Mucosa of rectum (tissue), 2 donors: ENCODE measurements around the gene SLC35G1.

ENCODE experiments used
- H3K27ac ChIP-seq, 2 donors: one replicate each; pipeline ENCODE4 v1.7.0; 2013; ENCODE audit warnings: inconsistent platforms in 2 of 2, low read depth in 2 of 2, low read length in 2 of 2
- H3K27me3 ChIP-seq, 2 donors: one replicate each; pipeline ENCODE4 v1.7.0; 2013; ENCODE audit warnings: low read length in 2 of 2; ENCODE audit not compliant: control insufficient read depth in 2 of 2, insufficient read depth in 2 of 2
- H3K36me3 ChIP-seq, 2 donors: one replicate each; pipeline ENCODE4 v1.7.0; 2013; ENCODE audit warnings: low read length in 2 of 2; ENCODE audit not compliant: control insufficient read depth in 2 of 2, insufficient read depth in 2 of 2
- H3K4me1 ChIP-seq, 2 donors: one replicate each; pipeline ENCODE4 v1.7.0; 2013; ENCODE audit warnings: low read length in 2 of 2, mild to moderate bottlenecking in 1 of 2; ENCODE audit not compliant: control insufficient read depth in 2 of 2, insufficient read depth in 2 of 2
- H3K4me3 ChIP-seq, 2 donors: one replicate each; pipeline ENCODE4 v1.7.0; 2013; ENCODE audit warnings: low read length in 2 of 2
- H3K9ac ChIP-seq, 2 donors: one replicate each; pipeline ENCODE4 v1.7.0; 2013; ENCODE audit warnings: low read length in 2 of 2, low read depth in 1 of 2, mild to moderate bottlenecking in 1 of 2
- H3K9me3 ChIP-seq, 2 donors: one replicate each; pipeline ENCODE4 v1.7.0; 2013; ENCODE audit warnings: low read length in 2 of 2; ENCODE audit not compliant: control insufficient read depth in 2 of 2
- donor health status: healthy.
- donor health status: Normal muscosa, but diverticular disease.

SLC35G1 gene

DNA sequence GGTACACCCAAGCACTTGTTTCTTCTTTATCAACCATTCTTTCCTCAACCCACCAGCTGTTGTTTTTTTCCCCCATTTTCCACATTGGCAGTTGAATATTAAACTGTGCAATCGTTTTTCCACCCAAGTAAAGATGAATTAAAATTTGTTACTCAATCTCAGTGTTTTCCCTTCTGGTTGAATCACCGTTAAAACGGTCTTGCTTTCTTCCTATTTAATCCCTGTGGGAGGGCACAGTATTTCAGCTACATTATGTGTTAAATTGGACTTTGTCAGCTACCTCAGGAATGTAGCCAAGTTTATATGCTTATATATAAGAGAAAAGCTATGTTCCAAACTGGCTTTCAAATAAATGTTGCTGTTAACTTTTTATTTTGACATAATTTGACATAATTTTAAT lies 19.9 kb downstream of the SLC35G1 start:
- Histone ChIP-seq H3K27me3 (no peaks in the 10 kb centered on the region), H3K9ac (no peak overlapping the region), H3K9me3 (no peaks in the 10 kb centered on the region), H3K36me3 (peaks cover 0 to 3% of the 10 kb centered on the region in 2 donors), H3K4me1 (no peaks in the 10 kb centered on the region), H3K4me3 (no peak overlapping the region), H3K27ac (no peak overlapping the region)

DNA sequence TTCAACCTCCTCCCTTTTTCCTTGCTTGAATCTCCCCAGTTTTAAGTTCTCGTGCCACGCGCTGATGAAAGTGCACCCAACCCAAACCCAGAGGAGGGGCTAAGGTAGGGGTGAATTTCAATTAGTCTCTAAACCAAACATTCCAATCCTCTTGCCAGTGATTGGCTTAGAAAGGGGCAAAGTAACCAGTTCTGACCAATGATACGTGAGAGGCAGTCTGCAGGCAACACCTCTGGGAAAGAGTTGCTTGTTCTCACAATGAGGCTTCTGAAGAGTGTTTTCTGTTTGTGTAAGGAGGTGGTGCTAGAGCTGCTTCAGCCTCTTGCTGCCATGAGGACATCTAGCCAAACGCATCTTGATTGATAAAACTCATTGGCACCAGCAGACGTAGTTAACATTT lies 21.8 kb downstream of the SLC35G1 start:
- H3K9ac ChIP-seq, result no peak overlapping the region
- H3K36me3 ChIP-seq, result no peaks in the 10 kb centered on the region
- no peaks in the 10 kb centered on the region for H3K27me3 ChIP-seq
- no peaks in the 10 kb centered on the region for H3K4me1 ChIP-seq
- H3K4me3 ChIP-seq, result no peak overlapping the region
- H3K27ac ChIP-seq, result no peak overlapping the region
- H3K9me3 ChIP-seq, result no peaks in the 10 kb centered on the region

DNA sequence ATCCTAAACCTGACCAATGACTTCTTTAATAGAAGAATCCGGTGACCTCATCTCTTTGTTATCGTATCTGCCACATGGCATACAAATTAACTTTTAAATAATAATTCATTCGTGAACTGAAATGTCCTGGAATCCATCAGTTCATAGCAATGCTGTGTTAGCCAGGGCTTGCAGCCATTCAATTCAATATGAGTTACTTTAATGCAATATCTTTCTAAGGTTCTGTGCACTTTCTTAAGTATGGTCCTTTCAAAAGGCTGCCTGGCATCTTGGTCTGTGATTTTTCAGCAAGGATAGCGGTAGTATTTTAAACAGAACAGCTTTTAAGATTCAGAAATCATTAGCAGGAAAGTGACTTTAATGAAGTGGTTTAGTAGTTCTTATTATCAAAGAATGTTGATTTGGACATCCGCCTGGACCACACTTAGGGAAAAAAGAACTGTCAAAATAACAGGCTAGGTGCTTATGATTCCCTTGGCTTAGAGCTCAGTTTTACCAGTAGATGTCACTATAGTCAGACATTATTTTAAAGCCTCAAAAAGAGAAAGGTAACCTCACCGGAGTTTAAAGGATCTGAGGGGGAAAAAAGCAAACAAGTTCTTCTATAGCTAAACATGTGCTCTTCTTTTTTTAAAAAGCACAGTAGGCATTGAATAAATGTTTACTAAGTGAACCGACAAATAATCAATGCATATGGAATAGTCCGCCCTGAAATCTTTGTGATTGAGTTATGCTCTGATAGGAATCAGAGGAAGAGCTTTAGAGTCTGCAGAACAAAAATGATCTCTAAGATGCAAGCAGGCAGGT lies 22.7 kb downstream of the SLC35G1 start:
- no peaks in the 10 kb centered on the region for H3K4me1 ChIP-seq
- no peaks in the 10 kb centered on the region for H3K9me3 ChIP-seq
- no peak overlapping the region for H3K27ac ChIP-seq
- H3K27me3 ChIP-seq, result no peaks in the 10 kb centered on the region
- H3K4me3 ChIP-seq, result peak overlapping the region; percentile 45 to 63
- H3K9ac ChIP-seq, result no peak overlapping the region
- H3K36me3 ChIP-seq, result no peaks in the 10 kb centered on the region

DNA sequence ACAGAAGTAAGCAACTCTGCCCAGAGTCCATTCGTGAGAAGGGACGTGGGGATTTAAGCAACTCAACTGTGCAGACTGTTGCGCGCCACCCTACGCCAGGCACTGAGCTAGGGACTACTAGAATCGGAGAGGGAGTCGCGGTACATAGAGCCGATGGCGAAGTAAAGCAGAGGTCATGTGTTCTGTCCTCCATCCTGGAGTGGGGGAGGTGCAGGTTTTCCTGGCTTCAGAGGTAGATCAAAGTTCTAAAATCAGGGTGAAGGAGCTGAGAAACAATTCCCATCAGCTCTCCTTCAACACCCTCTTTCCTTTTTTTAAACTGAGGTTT lies 23.2 kb downstream of the SLC35G1 start:
- peak overlapping the region; percentile 45 to 63 for H3K4me3 ChIP-seq
- no peaks in the 10 kb centered on the region for H3K4me1 ChIP-seq
- no peak overlapping the region for H3K9ac ChIP-seq
- H3K9me3 ChIP-seq, result no peaks in the 10 kb centered on the region
- no peak overlapping the region for H3K27ac ChIP-seq
- no peaks in the 10 kb centered on the region for H3K36me3 ChIP-seq
- H3K27me3 ChIP-seq, result no peaks in the 10 kb centered on the region

DNA sequence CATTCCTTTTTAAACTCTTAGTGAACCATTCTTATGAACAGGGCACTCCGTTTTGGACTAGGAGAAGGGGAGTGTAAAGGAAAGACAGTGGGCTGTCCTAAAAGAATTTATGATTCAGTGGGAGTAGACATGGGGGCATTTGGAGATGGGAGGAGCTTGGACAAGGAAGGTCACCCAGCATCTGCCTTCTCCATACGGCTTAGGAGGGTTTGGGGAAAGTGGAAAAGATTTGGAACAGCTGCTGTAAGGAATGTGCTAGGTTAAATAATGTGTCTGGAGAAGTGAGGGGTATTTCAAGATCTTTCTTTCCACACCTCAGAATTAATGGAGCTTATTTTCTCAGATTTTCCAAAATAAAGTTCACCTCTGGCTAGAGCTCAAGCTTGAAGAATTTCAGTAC lies 24.0 kb downstream of the SLC35G1 start:
- H3K4me3 ChIP-seq, result no peak overlapping the region
- no peaks in the 10 kb centered on the region for H3K36me3 ChIP-seq
- H3K27ac ChIP-seq, result no peak overlapping the region
- H3K9me3 ChIP-seq, result no peaks in the 10 kb centered on the region
- no peak overlapping the region for H3K9ac ChIP-seq
- no peaks in the 10 kb centered on the region for H3K4me1 ChIP-seq
- H3K27me3 ChIP-seq, result no peaks in the 10 kb centered on the region

DNA sequence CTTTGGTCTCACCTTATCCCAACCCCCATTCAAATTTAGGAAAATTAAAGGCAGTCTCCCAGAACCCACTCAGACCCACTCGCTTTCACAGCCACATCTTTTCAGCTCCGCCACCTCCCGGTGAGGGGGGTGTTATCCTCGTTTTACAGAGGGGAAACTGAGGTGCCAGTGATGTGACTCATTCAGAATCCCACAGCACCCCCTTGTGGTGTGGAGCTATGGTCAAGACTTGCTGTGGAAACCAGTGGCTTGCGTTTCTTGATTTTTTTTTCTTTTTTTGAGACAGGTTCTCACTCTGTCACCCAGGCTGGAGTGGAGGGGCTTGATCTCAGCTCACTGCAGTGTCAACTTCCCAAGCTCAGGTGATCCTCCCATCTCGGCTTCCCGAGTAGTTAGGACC lies 27.6 kb downstream of the SLC35G1 start:
- Histone ChIP-seq H3K9ac (no peak overlapping the region), H3K27ac (no peak overlapping the region)

DNA sequence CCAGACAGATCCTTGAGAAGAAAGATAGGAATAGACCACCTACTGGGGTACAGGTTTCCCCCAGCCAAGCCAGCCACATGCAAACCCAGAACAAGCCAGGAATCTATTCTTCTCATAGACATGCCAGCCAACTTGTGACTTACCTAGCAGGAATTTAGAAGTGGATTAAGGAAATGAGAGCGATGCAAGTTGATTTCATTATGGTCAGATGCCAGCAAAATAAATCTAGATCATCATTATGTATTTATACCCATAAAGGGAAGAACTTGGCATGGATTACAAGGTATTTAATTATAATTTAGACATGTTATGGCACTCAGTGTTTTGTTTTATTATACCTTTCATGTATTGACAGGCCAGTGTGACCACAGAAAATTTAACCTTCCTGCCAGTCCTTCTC lies 32.8 kb downstream of the SLC35G1 start:
- no peak overlapping the region for H3K4me3 ChIP-seq
- no peaks in the 10 kb centered on the region for H3K4me1 ChIP-seq
- H3K27ac ChIP-seq, result no peak overlapping the region
- no peaks in the 10 kb centered on the region for H3K36me3 ChIP-seq
- no peaks in the 10 kb centered on the region for H3K27me3 ChIP-seq
- no peaks in the 10 kb centered on the region for H3K9me3 ChIP-seq
- H3K9ac ChIP-seq, result no peak overlapping the region

More for the DNA sequence above, 27.6 kb downstream of the SLC35G1 start:
- Histone ChIP-seq H3K4me1 (no peaks in the 10 kb centered on the region), H3K36me3 (no peaks in the 10 kb centered on the region), H3K4me3 (no peak overlapping the region), H3K9me3 (no peaks in the 10 kb centered on the region), H3K27me3 (no peaks in the 10 kb centered on the region)

DNA sequence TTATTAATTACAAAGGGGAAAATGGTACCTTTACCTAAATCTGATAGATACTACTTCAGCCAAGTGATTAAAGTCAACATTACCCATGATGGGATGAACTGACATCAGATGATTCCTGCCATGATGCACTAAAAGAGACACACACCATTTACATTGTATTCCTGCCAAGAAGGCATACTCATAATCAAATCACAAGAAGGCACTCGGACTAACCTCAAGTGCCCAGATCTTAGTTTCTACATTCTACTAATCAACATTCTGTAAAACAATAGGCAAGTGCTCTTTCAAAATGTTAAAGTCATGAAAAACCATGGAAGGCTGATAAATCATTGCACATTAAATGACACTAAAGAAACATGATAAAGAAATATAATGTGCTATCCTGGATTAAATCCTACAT lies 44.4 kb downstream of the SLC35G1 start:
- Histone ChIP-seq H3K4me3 (no peak overlapping the region), H3K36me3 (no peaks in the 10 kb centered on the region), H3K9ac (no peak overlapping the region), H3K27me3 (no peaks in the 10 kb centered on the region), H3K27ac (no peak overlapping the region), H3K9me3 (no peaks in the 10 kb centered on the region), H3K4me1 (no peaks in the 10 kb centered on the region)

DNA sequence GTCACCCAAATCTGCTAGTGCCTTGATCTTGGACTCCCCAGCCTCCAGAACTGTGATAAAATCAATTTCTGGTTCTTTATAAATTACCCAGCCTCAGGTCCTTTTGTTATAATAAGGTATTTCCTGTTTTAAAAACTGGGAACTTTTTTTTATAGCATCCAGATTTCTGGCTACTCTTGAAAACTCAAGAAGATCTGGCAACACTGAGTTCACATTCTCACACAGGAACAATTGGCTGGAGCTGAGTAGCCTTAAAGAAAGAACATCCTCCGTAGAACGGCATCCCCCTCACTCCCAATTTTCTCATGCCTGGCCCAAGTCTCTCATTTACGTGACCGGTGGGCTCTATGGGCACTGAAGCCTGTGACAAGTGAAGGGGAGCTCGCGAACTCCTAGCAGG lies 47.1 kb downstream of the SLC35G1 start:
- H3K9me3 ChIP-seq, result no peaks in the 10 kb centered on the region
- H3K27ac ChIP-seq, result no peak overlapping the region
- no peak overlapping the region for H3K4me3 ChIP-seq
- H3K4me1 ChIP-seq, result no peaks in the 10 kb centered on the region
- H3K27me3 ChIP-seq, result no peaks in the 10 kb centered on the region
- no peaks in the 10 kb centered on the region for H3K36me3 ChIP-seq
- no peak overlapping the region for H3K9ac ChIP-seq

DNA sequence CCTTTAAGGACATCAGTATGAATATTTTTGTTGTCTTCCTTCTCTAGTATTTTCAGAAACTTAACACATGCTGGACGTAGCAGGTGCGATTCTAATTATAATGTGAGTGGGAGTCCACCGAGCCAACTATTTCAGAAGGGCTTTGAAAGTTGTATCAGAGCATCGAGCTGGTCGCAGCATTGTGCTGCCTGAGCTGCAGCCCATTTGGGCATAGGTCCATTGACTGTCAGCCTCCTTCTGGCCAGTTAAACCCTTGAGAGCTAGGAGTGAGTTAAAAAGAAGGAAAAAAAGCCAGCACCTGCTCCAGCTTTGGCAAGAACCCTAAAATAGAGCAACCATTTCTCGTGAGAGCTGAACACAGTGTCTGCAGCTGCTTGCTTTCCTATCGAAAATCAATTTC lies 47.8 kb downstream of the SLC35G1 start:
- Histone ChIP-seq H3K9me3 (no peaks in the 10 kb centered on the region), H3K4me3 (no peak overlapping the region), H3K27me3 (no peaks in the 10 kb centered on the region), H3K27ac (no peak overlapping the region), H3K36me3 (no peaks in the 10 kb centered on the region), H3K9ac (no peak overlapping the region), H3K4me1 (no peaks in the 10 kb centered on the region)

DNA sequence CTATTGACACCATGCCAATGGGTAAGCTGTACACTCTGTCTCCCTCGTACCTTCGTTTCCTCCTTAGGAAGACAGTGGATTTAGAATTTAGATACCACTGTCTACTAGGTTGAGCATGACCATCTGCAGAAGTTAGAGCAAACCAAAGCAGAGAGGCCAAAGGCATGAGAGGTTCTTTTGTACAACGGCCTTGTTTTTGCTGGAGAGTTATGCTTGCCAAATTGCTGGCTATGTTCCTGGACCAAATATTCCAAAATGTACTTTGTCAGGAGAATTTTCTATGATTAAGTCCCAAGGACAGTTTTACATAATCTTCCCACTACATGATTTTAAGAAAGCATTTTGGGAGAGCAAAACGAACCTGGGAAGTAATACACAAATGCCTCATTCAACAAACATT lies 52.0 kb downstream of the SLC35G1 start:
- H3K36me3 ChIP-seq, result no peaks in the 10 kb centered on the region
- H3K27me3 ChIP-seq, result no peaks in the 10 kb centered on the region
- H3K9ac ChIP-seq, result no peak overlapping the region
- no peak overlapping the region for H3K27ac ChIP-seq
- H3K4me1 ChIP-seq, result no peaks in the 10 kb centered on the region
- no peaks in the 10 kb centered on the region for H3K9me3 ChIP-seq
- no peak overlapping the region for H3K4me3 ChIP-seq
